ENCODE data around the gene CFAP410. TPM values are rescaled to one million over a fixed set of nuclear protein-coding genes. Genes with fewer than 3 reads are reported as not detected.

The CFAP410 gene
- total RNA-seq, 1 donor from 2014 or later, result 12.0 TPM

DNA sequence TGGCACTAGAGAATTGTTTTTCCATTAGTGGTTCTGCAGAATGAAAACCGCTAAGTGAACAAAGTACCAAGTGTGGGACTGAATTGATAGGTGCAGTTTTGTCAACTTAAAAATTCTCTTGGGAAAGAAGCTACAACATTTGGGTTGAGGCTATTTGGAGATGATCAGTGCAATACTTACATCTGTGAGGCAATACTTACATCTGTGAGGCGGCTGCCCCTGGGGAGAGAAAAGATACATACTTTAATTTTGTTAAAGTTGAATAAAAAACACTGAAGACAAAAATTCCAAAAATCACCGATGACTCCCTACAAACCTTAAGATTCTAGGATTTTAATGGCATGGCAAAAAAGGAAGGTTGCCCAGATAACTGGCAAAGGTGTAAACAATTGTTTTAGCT, 1.7 kb downstream of the CFAP410 start:
- no peaks in the 10 kb centered on the region for H3K27me3 ChIP-seq (ENCODE audit: low read depth)
- H3K4me1 ChIP-seq, result peaks cover 22% of the 10 kb centered on the region
- peak overlapping the region; percentile 94 for H3K27ac ChIP-seq (replicated peaks)
- no peaks in the 10 kb centered on the region for H3K9me3 ChIP-seq (replicated peaks)
- no peak overlapping the region for H3K4me3 ChIP-seq
- peaks cover 17% of the 10 kb centered on the region for H3K36me3 ChIP-seq
- intact Hi-C loops (cut with micrococcal nuclease), result no loop called here
- DNase-seq, result no peak
- TF ChIP-seq, protein P1, sequence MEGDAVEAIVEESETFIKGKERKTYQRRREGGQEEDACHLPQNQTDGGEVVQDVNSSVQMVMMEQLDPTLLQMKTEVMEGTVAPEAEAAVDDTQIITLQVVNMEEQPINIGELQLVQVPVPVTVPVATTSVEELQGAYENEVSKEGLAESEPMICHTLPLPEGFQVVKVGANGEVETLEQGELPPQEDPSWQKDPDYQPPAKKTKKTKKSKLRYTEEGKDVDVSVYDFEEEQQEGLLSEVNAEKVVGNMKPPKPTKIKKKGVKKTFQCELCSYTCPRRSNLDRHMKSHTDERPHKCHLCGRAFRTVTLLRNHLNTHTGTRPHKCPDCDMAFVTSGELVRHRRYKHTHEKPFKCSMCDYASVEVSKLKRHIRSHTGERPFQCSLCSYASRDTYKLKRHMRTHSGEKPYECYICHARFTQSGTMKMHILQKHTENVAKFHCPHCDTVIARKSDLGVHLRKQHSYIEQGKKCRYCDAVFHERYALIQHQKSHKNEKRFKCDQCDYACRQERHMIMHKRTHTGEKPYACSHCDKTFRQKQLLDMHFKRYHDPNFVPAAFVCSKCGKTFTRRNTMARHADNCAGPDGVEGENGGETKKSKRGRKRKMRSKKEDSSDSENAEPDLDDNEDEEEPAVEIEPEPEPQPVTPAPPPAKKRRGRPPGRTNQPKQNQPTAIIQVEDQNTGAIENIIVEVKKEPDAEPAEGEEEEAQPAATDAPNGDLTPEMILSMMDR (IDR thresholded peaks at IDR 0.05; ENCODE audit: borderline replicate concordance), result no peak

DNA sequence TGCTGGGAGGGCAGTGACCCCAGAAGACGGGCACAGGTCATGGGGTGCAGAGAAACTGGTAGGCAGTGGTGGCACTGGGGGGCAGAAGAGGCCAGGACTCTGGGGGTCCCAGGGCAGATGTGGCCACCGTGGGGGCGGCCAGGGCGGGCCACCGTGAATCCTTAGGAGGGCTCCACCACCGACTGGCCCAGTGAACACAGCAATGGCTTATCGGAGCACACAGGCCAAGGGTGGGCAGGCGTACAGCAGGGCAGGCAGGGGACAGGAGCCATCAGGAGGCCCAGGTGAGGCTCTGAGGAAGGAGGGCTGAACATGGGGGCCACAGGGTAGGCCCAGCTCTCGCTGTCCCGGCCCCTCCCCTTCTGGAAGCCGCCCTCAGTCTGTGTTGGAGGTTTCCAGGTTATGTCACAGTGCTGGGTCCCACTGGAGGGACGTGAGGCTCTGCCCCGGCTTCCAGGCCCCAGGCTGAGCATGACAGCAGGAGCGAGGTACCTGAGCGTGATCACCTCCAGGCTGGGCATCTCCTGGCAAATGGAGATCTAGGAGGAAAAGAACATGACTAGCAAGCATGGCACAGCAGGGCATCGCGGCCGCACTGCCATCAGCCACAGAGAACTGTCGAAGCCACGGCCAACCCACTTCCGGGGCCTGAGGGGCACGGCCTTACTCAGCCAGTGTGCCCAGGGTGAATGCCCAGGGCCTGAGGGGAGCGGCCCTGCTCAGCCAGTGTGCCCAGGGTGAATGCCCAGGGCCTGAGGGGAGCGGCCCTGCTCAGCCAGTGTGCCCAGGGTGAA, 3.7 kb downstream of the CFAP410 start:
- TF ChIP-seq, protein P1 (IDR thresholded peaks at IDR 0.05; ENCODE audit: borderline replicate concordance), result no peak
- DNase-seq, result no peak
- Histone ChIP-seq H3K4me3 (no peak overlapping the region), H3K9me3 (replicated peaks) (no peaks in the 10 kb centered on the region), H3K4me1 (peaks cover 22% of the 10 kb centered on the region), H3K27ac (replicated peaks) (no peak overlapping the region), H3K36me3 (peaks cover 17% of the 10 kb centered on the region), H3K27me3 (ENCODE audit: low read depth) (no peaks in the 10 kb centered on the region)
- intact Hi-C loops (cut with micrococcal nuclease), result no loop called here

DNA sequence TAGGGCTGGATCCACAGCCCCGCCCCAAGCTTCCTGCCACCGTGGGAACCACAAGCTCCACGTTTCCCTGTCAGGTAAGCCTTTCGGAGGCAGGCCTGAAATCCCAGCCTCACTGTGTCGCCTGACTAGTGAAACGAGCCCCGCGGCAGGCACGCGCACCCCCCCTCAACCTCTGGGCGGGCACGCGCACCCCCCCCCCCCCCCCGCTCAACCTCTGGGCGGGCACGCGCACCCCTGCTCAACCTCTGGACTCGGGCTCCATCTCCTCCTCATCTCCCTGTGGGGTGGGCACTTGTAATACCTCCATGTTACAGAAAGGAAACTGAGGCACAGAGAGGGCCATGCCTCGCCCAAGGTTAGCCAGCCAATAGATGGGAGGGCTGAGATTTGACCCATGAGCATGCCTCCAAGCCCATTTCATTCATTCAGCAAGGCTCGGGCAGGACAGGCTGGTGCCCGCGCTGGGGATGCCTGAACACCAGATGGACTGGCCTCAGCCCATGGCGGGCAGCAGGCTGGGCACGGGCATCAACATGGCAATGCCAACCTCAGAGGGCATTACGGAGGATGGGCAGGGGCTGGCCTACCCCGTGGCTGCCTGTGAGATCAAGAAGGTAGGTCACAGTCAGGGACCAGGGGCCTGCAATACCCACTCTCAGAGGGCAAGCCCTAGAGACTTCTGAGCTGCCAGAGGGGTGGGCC, 4.7 kb downstream of the CFAP410 start:
- H3K27me3 ChIP-seq (ENCODE audit: low read depth), result no peaks in the 10 kb centered on the region
- peaks cover 13% of the 10 kb centered on the region for H3K4me1 ChIP-seq
- no peak overlapping the region for H3K27ac ChIP-seq (replicated peaks)
- no peak overlapping the region for H3K4me3 ChIP-seq
- H3K9me3 ChIP-seq (replicated peaks), result no peaks in the 10 kb centered on the region
- no peak for DNase-seq
- H3K36me3 ChIP-seq, result peaks cover 17% of the 10 kb centered on the region
- intact Hi-C loops (cut with micrococcal nuclease), result no loop called here
- TF ChIP-seq, protein P1 (IDR thresholded peaks at IDR 0.05; ENCODE audit: borderline replicate concordance), result no peak

DNA sequence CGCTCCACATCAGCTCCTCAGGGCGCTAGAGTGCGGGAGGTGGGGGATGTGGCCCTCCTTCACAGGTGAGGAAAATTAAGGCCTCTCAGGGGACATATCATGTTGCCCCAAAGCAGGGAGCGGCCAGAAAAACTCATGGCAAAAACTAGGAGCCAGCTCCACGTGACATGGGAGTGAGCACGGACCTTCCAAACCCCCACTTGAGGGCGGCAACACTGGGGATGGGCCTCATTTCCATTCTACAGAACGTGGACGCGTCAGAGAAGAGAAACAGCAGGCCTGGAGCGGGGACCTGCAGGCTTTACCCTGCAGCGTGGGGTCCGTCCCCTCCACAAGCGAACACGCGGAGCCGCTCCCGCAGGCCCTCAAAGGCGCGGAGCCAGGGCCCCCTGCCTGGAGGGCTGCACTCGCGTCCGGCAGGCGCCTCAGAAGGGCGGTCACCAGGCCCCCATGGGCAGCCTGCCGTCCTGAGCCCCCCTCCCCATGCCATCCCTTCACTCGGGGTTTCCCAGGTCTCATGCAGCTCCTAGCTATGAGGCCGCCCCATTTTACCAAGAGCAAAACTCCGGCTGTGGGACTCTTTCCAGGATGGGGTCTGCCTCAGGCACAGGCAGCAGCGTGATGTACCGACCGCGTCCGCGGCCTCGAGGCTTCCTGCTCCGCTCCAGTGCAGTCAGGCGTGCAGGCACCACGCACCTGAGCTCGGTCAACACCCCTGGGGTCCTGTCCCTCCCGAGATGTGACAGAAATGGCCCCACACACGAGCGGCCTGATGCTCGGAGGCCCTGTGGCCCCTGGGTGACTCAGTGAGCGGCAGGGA, 5.5 kb downstream of the CFAP410 start:
- DNase-seq, result no peak
- H3K36me3 ChIP-seq, result peaks cover 17% of the 10 kb centered on the region
- H3K27me3 ChIP-seq (ENCODE audit: low read depth), result no peaks in the 10 kb centered on the region
- TF ChIP-seq, protein P1 (IDR thresholded peaks at IDR 0.05; ENCODE audit: borderline replicate concordance), result no peak
- intact Hi-C loops (cut with micrococcal nuclease), result no loop called here
- peaks cover 11% of the 10 kb centered on the region for H3K4me1 ChIP-seq
- no peaks in the 10 kb centered on the region for H3K9me3 ChIP-seq (replicated peaks)
- no peak overlapping the region for H3K4me3 ChIP-seq
- H3K27ac ChIP-seq (replicated peaks), result no peak overlapping the region

DNA sequence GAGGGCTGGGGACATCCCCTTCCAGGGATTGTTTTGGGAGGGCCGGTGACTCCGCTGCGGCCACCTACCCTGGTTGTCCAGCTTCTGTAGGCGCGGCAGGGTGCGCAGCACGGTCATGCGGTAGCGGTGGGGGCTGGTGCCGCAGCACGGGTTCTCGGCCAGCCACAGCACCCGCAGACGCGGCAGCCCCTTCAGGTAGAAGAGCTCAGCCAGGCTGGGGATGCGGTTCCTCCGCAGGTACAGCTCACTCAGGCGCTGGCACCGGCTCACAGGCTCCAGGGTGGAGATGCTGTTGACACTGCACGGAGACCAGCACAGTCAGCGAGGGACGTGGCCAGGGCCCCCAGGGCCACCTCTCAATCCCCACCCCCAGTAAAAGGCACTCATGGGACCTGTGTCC, 6.2 kb downstream of the CFAP410 start:
- TF ChIP-seq, protein P1 (IDR thresholded peaks at IDR 0.05; ENCODE audit: borderline replicate concordance), result no peak
- no peak for DNase-seq
- Histone ChIP-seq H3K36me3 (peaks cover 17% of the 10 kb centered on the region), H3K27me3 (ENCODE audit: low read depth) (no peaks in the 10 kb centered on the region), H3K4me3 (no peak overlapping the region), H3K27ac (replicated peaks) (no peak overlapping the region), H3K9me3 (replicated peaks) (no peaks in the 10 kb centered on the region), H3K4me1 (peaks cover 5% of the 10 kb centered on the region)
- intact Hi-C loops (cut with micrococcal nuclease), result no loop called here

Data from left ventricle myocardium inferior (tissue), 1 donor.